Testis (tissue), 2 donors: Measurements from ENCODE around the gene COL25A1.

ENCODE experiments used
- POLR2A ChIP-seq: fragments of 450-650 bp; IDR thresholded peaks from one replicate; pipeline ENCODE4 v1.6.1; 2017; ENCODE audit warnings: antibody characterized with exemption, mild to moderate bottlenecking, moderate library complexity
- TF ChIP-seq, protein P1 (sequence below), 3 experiments: fragments of 450-650 bp in 2 of 3; fragments of 200-600 bp in 1 of 3; sonication (generic) in 1 of 3; IDR thresholded peaks; one replicate each; pipeline ENCODE4 v1.5.1; 2016 to 2019; ENCODE audit warnings: antibody characterized with exemption in 3 of 3, mild to moderate bottlenecking in 2 of 3, moderate library complexity in 1 of 3

DNA sequence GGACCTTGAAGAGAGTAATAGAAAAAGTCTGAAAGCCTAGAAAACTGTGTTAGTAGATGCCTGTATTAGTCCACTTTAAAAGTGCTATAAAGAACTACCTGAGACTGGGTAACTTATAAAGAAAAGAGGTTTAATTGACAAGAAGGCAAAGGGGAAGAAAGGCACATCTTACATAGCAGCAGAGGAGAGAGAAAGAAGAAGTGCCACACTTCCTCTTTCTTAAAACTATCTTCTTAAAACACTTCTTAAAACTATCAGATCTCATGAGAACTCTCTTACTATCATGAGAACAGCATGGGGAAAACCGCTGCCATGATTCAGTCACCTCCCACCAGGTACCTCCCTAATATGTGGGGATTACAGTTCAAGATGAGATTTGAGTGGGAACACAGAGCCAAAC is 18.8 kb upstream of the COL25A1 start:
- no peak for TF ChIP-seq POLR2A
- TF ChIP-seq, protein P1, sequence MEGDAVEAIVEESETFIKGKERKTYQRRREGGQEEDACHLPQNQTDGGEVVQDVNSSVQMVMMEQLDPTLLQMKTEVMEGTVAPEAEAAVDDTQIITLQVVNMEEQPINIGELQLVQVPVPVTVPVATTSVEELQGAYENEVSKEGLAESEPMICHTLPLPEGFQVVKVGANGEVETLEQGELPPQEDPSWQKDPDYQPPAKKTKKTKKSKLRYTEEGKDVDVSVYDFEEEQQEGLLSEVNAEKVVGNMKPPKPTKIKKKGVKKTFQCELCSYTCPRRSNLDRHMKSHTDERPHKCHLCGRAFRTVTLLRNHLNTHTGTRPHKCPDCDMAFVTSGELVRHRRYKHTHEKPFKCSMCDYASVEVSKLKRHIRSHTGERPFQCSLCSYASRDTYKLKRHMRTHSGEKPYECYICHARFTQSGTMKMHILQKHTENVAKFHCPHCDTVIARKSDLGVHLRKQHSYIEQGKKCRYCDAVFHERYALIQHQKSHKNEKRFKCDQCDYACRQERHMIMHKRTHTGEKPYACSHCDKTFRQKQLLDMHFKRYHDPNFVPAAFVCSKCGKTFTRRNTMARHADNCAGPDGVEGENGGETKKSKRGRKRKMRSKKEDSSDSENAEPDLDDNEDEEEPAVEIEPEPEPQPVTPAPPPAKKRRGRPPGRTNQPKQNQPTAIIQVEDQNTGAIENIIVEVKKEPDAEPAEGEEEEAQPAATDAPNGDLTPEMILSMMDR (IDR thresholded peaks at IDR 0.05), result no peak
